Measurements from ENCODE around the gene SIRT3.

Gene SIRT3

DNA sequence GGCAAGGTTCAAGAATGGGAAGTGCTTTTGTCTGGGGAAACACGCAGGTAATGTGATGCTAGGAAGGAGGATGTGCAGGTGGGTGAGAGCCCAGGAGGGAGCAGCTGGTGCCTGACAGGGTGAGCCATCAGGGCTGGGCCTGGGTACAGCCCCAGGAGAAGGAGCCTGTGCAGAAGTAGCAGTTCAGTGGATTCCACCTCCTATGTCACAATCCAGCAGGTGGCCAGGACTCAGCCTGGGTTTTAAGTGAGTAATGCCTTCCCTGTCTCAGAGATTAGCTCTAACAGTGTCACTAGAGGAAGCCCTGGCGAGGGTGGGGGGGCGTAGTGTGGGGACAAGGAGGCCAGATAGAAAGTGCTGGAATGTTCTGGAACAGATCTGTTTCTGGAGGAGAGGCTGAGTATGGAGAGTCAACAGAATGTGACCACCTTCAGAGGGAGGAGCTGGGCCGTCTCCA, 20.5 kb downstream of the SIRT3 start:
- DNase-seq (ENCODE audit: low read depth in 2 of 2), result no peak

DNA sequence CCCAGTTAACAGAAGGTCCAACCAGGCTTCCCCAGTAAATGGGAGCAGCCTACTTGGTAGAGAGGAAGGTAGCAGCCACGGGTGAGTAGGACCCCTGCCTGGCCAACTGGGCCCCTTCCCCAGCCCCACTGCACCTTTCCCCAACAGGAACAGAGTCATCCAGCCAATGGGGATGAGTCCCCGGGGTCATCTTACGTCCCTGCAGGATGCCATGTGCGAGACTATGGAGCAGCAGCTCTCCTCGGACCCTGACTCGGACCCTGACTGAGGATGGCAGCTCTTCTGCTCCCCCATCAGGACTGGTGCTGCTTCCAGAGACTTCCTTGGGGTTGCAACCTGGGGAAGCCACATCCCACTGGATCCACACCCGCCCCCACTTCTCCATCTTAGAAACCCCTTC, 22.1 kb downstream of the SIRT3 start:
- DNase-seq (ENCODE audit: low read depth in 2 of 2), result no peak

DNA sequence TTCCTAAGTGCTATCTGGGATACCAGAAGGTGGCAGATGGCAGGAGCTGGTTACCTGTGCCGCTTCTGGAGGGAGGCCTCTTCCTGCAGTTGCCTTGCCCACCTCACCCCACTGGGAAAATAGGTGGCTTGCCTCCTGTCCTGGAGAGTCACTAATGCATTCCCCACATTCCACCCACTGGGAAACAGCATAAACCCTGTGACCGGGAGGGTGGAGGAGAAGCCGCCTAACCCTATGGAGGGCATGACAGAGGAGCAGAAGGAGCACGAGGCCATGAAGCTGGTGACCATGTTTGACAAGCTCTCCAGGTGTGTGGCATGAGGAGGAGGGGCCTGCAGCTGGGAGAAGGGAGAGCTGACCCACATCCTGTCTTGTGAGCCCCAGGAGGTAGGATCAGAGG, 23.0 kb downstream of the SIRT3 start:
- no peak for DNase-seq (ENCODE audit: low read depth in 2 of 2)

DNA sequence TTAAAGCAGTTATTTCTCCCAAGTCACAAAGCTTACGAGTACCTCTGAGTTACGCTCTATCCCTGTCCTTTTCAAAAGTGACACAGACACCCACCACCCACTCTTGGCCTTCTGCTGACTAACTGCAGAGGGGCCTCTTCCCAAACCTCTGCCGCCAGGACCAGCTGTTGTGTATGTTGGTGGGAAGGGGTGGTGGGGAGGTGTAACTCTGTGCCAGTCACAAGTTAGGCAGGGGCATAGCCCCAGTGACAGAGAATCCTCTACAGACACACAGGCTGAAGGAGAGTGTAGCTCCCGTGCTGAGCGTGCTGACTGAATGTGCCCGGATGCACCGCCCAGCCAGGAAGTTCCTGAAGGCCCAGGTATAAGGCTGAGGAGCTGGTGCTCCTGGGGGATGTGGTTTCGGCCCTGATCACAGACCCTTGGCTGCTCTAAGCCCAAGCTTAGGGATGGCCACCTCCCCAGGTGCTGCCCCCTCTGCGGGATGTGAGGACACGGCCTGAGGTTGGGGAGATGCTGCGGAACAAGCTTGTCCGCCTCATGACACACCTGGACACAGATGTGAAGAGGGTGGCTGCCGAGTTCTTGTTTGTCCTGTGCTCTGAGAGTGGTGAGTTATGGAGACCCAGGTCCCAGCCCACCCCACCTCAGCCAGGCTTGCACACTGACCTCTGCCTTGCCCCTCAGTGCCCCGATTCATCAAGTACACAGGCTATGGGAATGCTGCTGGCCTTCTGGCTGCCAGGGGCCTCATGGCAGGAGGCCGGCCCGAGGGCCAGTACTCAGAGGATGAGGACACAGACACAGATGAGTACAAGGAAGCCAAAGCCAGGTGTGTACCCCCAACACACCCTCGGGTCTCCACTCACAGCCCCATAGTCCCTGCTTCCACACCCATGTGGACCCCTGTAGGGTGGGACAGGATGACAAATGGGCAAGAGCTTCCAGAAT, 23.7 kb downstream of the SIRT3 start:
- DNase-seq (ENCODE audit: low read depth in 2 of 2), result no peak

DNA sequence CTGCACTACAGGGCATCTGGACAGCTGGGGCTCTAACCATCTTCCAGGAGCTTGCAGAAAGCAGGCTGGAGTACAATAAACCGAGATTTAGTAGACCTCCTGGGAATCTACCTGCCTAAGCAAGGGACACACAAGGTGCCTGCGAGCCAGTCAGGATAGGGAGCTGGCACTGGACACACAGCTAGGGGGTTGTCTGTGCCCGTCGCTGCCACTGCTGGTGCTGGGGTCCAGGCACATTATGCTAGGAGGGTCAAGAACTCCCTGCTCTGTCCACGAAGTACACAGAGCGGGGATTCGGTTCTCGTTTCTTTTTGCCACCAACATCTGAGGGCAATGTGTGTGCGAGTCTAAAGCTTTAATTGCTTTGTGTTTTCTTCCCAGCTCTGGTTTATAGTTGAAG, 24.4 kb downstream of the SIRT3 start:
- DNase-seq (ENCODE audit: low read depth in 2 of 2), result no peak

DNA sequence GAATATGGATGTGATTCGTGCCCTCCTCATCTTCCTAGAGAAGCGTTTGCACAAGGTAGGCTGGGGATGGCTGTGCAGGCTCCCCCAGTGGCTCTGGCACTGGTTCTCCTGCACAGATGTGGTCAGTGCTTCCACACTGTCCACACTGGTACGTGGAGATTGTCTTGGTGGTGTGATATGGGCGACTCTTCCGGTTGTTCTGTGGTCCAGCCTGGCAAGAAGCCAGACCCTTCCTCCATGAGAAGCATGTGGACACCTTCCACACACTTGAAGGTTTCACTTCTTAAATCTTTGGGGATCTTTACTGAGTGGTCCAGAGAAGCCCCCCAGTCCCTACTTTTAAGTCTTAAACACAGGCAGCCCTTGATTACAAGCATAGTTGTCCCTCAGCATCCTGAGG, 24.8 kb downstream of the SIRT3 start:
- no peak for DNase-seq (ENCODE audit: low read depth in 2 of 2)

DNA sequence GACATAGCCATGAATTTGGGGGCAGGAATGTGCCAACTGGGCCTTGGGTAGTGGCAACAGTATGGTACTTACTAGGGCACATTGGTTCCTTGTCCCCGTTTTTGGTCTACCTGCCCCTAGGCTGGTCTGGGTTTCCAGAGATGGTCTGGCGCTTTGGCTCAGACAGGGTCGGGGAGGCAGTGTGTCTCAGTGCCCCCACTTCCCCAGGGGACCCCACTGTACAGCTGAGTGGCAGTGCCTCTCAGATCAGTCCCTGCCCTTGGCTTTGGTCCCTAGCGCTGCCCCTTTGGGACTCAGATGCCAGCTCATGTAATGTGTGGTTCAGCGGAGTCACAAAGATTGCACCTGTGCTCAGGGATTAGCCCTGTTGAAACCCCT, 25.4 kb downstream of the SIRT3 start:
- no peak for DNase-seq (ENCODE audit: low read depth in 2 of 2)

DNA sequence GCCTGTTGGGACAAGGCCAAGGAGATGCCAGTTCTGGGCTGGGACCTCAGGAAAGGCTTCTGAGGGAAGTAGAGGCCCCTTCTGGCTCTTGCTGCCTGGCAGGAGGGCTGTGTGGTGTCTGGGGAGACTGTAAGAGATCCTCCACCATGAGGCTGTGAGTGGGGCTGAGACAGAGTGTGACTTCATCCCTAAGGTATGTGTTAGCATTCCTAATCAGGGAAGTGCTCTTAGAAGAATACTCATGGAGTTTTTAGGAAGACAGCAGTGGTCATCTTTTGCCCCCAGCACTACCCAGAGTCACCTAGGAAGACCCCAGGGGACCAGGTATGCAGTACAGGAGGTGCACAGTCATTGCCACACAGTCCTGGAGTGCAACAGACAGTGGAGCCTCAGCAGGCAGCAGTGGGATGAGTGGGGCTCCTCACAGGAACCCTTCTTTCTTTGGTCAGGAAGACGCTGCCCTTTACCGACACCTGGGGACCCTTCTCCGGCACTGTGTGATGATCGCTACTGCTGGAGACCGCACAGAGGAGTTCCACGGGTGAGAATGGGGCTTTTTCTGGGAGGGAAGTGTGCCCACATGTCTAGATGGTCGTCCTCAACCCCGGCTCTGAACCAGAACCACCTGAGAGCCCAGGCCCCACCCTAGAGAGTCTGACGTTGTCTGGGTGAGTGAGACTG, 25.9 kb downstream of the SIRT3 start:
- DNase-seq (ENCODE audit: low read depth in 2 of 2), result no peak

DNA sequence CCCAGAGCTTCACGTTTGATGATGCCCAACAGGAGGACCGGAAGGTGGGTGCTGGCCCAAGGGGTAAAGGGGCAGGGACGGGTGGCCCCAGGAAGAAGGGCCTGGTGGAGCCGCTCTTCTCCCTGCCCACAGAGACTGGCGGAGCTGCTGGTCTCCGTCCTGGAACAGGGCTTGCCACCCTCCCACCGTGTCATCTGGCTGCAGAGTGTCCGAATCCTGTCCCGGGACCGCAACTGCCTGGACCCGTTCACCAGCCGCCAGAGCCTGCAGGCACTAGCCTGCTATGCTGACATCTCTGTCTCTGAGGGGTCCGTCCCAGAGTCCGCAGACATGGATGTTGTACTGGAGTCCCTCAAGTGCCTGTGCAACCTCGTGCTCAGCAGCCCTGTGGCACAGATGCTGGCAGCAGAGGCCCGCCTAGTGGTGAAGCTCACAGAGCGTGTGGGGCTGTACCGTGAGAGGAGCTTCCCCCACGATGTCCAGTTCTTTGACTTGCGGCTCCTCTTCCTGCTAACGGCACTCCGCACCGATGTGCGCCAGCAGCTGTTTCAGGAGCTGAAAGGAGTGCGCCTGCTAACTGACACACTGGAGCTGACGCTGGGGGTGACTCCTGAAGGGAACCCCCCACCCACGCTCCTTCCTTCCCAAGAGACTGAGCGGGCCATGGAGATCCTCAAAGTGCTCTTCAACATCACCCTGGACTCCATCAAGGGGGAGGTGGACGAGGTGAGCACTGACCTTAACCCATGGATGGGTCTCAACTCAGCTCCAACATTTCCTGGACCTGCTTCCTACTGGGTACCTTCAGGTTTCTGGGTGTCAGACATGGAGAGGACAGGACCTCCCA, 26.6 kb downstream of the SIRT3 start:
- DNase-seq (ENCODE audit: low read depth in 2 of 2), result no peak

DNA sequence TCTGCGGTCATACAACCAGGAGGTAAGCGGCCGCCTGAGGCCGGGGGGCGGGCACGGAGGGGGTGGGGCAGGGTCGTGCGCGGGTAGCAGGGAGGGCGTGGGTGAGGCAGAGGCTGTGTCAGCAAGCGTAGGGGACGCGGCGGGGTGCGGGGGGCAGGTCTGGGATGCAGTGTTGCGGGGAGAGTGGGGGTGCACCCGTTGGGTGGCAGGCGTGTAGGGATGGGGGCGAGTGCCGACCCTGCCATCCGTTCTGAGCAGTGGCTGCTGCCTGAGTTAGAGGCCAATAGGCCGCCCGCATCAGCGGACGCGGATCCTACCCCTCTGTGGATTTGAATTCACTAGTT, 27.3 kb downstream of the SIRT3 start:
- no peak for DNase-seq (ENCODE audit: low read depth in 2 of 2)

DNA sequence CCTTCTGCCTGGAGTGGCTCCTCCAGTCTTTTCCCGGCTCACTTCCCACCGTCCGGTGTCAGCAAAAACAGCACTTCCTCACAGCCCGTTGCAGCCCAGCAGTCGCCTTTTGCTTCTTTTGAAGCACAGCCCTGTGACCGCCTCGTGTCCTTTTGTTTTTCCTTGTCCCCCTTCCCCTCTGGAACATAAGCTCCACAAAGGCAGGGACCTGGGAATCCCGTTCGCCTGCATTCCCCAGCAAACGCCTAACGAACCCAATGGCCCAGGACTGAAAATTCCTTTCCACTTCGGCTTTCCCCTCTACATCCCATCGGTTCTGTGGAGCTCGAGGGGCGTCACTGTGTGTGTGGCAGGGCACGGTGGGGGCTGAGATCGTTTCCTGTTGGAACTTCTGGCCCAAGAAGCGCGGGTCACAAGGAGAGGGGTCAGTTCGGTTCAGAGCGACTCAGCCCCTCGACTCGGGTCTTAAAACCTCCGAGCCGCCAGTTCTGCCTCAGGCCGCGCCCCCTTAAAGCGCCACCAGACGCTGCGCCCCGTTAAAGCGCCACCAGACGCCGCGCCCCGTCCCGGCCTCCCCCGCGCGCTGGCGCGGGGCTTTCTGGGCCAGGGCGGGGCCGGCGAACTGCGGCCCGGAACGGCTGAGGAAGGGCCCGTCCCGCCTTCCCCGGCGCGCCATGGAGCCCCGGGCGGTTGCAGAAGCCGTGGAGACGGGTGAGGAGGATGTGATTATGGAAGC, 27.8 kb downstream of the SIRT3 start:
- peak; percentile 55 to 70 for DNase-seq (ENCODE audit: low read depth in 2 of 2)

DNA sequence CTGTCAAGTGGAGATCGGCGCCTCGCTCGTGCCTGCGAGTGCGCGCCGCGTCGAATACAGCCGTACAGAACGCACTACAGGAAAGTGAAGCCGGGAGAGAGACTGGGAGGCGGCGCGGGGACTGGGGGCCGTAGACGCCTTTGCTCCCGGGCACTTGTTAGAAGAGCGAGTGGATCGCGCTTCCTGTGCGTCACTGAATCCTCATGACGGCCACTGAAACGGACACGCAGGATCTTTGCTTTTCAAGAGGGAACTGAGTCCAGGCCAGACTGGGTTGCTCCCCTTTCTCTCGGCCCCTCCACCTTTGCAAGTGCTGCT, 28.3 kb downstream of the SIRT3 start:
- DNase-seq (ENCODE audit: low read depth in 2 of 2), result no peak

DNA sequence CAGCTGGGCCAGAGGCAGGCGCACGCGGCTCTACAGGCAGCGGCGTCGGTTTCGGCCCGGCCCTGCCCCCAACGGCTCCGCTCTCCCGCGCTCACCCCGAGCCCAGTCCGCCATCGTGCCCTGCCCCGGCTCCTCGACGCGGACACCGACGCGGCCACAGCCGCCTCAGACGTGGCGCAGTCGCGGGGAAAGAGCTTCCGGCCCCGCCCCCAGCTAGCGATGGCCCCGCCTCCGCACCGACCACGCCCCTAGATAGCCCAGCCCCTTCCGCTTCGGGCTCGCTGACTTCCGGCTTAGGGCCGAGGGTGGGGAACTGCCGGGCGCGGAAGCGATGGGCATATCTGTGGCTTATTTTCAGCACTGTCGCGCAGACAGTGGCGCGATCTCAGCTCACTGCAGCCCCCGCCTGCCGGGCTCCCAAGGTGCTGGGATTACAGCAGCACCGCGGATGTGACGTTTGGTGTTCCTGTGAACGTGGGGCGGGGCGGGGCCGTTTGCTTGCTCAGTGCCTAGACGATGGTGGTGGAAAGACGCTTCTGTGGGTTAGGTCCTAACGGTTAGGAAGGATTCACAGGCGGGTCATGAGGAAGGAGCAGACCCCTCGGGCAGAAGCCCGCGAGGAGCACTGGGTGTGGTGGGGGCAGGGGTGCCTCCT, 28.8 kb downstream of the SIRT3 start, which contains the start of the genes BET1L and RIC8A:
BET1L (minus strand) TSS at position 192 of the 655 bp plus-strand sequence; CDS start at position 114, 78 bp downstream.
RIC8A (plus strand) TSS at position 501 of the 655 bp plus-strand sequence. CDS start 1,147 bp downstream, outside the sequence.
- peak; percentile 93 for DNase-seq (ENCODE audit: low read depth in 2 of 2)

DNA sequence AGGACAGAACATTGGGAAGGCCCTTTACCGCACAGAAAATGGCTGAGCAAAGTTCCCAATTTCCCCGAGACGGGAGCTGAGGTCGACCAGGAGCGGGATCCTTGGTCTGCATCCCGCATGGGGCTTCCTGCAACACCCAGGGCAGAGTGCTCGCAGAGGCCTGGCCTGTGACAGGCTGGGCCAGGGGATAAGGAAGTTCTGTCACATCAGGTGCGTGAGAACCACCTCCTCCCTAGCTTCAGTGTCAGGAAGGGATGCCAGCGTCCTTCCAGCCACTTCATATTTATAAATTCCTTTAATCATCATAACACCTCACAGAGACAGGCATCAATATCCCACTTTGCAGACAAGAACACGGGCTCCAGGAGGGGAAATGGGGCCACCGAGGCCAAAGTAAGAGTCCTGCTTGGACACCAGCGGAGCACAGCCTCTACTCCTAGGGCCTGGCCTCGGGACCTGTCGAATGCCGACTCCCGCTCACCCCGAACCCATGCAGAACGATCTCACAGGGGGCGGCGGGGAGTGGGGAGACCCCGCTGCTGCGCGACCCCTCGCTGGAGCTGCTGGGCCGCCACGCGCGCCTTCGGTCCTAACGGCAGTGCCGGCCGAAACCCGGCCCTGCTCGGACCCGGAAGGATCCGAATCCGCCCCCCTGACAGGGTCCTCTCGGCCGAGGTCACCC, 29.5 kb downstream of the SIRT3 start:
- DNase-seq (ENCODE audit: low read depth in 2 of 2), result no peak

DNA sequence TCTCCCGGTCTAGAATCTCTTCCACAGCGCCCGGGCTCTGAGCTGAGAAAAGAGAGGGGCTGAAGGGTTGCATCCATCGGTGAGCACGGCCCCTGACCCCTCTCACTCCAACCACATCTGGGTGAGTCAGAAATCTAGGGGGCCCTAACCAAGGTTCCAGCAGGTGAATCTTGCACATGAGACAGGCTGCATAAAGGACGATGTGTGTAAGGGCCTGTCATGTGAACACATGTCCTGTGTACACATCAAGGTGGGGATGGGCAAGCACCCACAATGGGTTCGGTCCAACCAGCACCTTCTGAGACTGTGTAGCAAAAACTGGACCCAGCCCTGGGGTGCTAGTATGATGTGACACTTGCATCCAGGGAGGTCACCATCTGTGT, 30.1 kb downstream of the SIRT3 start:
- DNase-seq (ENCODE audit: low read depth in 2 of 2), result no peak

DNA sequence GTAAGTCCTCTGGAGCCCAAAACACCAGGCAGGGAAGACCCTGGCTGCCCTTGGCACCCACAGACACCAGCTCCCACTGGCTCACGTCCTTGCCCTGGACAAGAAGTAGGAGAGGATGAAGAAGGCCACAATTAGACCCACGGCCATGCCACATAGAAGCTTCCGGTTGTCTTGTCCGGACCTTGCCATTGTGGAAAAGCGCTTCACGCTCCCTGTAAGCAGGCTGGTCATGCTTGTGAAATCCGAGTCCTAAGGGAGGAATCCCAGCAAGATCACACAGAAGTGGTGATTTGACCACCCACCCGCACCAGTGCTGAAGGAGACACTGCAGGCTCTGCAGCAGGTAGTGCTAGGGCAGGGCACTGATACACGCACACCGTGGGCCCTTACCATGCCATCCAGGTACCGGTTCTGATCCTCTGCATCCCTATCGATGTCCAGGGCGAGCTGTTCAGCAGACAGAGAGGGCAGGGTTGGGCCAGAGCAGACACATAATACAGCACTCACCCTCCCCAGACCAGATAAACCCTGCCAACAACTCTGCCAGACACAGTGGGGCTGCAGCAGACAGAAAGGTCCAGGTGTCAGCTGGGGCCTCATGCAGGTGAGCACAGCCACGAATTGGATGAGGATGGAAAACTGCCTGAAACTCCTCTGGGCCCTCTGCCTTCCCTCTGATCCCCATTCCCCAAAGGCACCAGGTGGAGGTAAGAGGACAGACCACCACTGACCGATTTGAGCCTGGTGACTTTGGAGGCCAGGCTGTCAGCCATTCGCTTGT, 30.7 kb downstream of the SIRT3 start:
- no peak for DNase-seq (ENCODE audit: low read depth in 2 of 2)

DNA sequence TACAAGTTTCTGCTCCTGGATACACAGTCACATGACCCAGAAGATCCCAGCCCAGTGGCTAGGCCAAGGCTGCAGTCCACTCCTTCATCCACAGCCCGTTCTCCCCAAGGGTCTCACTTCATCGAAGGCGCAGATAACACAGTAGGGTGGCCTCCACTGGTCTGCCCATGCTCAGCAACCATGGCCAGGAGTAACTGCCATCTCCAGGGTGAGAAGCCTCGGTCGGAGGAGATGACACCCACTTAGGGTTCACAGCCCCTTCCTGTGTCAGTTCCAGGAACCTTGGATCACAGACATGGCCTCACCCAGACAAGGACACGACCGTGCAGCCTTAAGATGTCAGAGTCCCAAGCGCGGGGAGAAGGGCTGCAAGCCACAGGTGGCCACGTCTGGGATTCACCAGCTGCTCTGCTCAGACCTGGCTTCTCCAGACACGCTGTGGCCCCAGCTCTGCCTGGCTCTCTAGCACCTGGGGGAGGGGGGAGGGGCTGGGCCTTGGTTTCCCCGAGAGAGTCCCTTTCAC, 31.5 kb downstream of the SIRT3 start:
- no peak for DNase-seq (ENCODE audit: low read depth in 2 of 2)

DNA sequence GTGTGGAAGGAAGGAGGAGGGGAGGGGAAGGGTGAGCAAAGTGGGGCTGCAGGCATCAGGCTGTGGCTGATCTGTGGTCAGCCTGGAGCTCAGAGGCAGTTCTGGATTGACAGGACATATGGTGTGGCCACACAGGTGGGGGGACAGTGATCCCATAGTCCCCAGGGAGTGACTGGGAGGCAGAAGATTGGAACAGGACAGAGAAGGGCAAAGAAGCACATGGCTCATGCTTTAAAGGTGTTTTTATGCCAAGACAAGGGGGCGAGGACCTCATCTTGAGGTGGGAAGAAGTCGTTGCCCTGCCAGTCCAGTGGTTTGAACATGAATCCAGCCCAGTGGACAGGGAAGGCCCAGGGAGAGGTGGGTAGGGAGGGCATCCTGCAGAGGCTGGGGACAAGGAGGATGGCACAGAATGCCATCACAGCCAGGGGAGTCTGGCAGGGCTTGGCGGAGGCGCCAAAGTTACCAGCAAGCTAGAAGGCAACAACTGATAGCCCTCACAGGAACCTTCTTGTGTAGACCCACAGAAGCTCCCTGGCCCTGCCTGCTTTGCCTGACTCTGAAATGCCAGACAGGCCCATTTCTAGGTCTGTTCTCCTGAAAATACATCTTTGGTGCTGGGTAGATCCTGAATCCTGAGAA, 32.1 kb downstream of the SIRT3 start:
- no peak for DNase-seq (ENCODE audit: low read depth in 2 of 2)

Measured in stimulated activated CD8-positive, alpha-beta memory T cell treated with anti-CD3 and anti-CD28 coated beads, Interleukin-2, amount 100 ng/mL, for 1 hour (primary cell).